Measurements from ENCODE around the gene FAM210A. TPM values are rescaled to one million over a fixed set of nuclear protein-coding genes. Genes with fewer than 3 reads are reported as not detected.

Gene FAM210A
- total and polyA plus RNA-seq, 9 of the 15 experiments (the other 6 are each of a cell fraction or from before 2014, with no cell fraction given), result 8.3 to 41.7 (median 19.1) TPM

DNA sequence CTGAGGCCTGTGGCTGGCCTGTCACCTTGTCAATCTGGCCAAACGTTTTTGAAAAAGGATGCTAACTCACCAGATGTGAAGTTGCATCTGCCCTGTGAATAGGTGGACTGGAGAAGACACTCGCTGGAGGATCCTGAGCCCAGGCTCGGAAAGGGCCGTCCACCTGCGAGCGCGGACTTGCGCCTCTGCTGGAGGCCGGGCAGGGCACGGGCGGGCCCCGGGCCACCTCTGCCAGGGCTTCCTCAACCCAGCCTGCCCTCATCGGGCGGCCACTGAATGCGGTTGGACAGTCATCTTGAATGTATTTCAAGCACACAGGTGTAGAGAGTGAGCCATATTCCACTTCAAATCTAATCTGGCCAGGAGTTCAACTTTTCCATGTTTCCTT is 83.9 kb downstream of the FAM210A start:
- ChIA-PET CTCF (ENCODE audit: low intra/inter-chr PET ratio) (no interaction called here), POLR2A (no interaction called here)
- Histone ChIP-seq H3K36me3 (ENCODE audit: control insufficient read depth, insufficient read depth, low read length) (no peaks in the 10 kb centered on the region), H2AFZ (ENCODE audit: low read depth, low read length) (no peak overlapping the region), H3K9me3 (replicated peaks; ENCODE audit: control insufficient read depth, insufficient read depth, low read depth, low read length) (no peaks in the 10 kb centered on the region), H3K27me3 (ENCODE audit: control insufficient read depth in 2 of 2, insufficient read depth in 2 of 2, low read length in 2 of 2) (peaks cover 43 to 53% of the 10 kb centered on the region in 2 experiments), H3K9me1 (ENCODE audit: control insufficient read depth, insufficient read depth, low read length) (no peaks in the 10 kb centered on the region), H3K4me2 (ENCODE audit: insufficient read depth, low read length) (no peak overlapping the region), H3K4me3 (no peak overlapping the region), H3K4me1 (replicated peaks in 1 of 2; ENCODE audit: control insufficient read depth in 2 of 2, insufficient read depth in 2 of 2, low read length in 2 of 2) (peaks cover 0 to 14% of the 10 kb centered on the region in 2 experiments; a peak in 2 of 5 replicates), H4K20me1 (replicated peaks; ENCODE audit: control insufficient read depth, insufficient read depth, low read length) (no peaks in the 10 kb centered on the region), H3K27ac (ENCODE audit: extremely low read depth, low read depth, low read length) (no peak overlapping the region), H3K79me2 (ENCODE audit: control insufficient read depth, insufficient read depth, low read length) (no peaks in the 10 kb centered on the region), H3K9ac (ENCODE audit: insufficient read depth in 1 of 2, low read depth in 2 of 2, low read length in 2 of 2) (no peak overlapping the region)
- 46% methylated on average over 13 of the region's 15 CpGs for WGBS (ENCODE audit: insufficient coverage, low coverage, missing lambda C conversion rate)
- in situ Hi-C loops (cut with MboI), result no loop called here
- no peak for DNase-seq (ENCODE audit: extremely low read depth in 1 of 4, low spot score in 3 of 4)
- no peak for FAIRE-seq
- no TSS peak for BruUV-seq (replicated peaks)
- intact Hi-C loops (cut with micrococcal nuclease), result no loop called here
- no peak for ATAC-seq
- TF ChIP-seq KAT2B (IDR thresholded peaks at IDR 0.05; ENCODE audit: low read depth, low read length), result no peak
- no peak for TF ChIP-seq NONO (IDR thresholded peaks at IDR 0.05; ENCODE audit: low read depth in 2 of 2, low read length in 1 of 2)
- no peak for TF ChIP-seq LARP7 (IDR thresholded peaks at IDR 0.05)
- no peak for TF ChIP-seq NCOA6 (IDR thresholded peaks at IDR 0.05)
- no peak for TF ChIP-seq MTA3 (IDR thresholded peaks at IDR 0.05; ENCODE audit: borderline replicate concordance)
- no peak for TF ChIP-seq BDP1 (IDR thresholded peaks at IDR 0.05; ENCODE audit: insufficient read depth, insufficient read length)
- TF ChIP-seq, protein P1, sequence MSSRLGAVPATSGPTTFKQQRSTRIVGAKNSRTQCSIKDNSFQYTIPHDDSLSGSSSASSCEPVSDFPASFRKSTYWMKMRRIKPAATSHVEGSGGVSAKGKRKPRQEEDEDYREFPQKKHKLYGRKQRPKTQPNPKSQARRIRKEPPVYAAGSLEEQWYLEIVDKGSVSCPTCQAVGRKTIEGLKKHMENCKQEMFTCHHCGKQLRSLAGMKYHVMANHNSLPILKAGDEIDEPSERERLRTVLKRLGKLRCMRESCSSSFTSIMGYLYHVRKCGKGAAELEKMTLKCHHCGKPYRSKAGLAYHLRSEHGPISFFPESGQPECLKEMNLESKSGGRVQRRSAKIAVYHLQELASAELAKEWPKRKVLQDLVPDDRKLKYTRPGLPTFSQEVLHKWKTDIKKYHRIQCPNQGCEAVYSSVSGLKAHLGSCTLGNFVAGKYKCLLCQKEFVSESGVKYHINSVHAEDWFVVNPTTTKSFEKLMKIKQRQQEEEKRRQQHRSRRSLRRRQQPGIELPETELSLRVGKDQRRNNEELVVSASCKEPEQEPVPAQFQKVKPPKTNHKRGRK (tag; IDR thresholded peaks at IDR 0.05), result no peak
- no peak for TF ChIP-seq NFE2L1 (tag; IDR thresholded peaks at IDR 0.05; ENCODE audit: borderline replicate concordance, low read depth)

Data from K562 (cell line).